Measurements from ENCODE around the gene ROBO1. TPM values are rescaled to one million over a fixed set of nuclear protein-coding genes. Genes with fewer than 3 reads are reported as not detected.
"Not testable (repeated sequence)": the region's sequence is repeated elsewhere in the genome, so short reads cannot be mapped to it uniquely, and the experiment has no call there.

Gene ROBO1
- total RNA-seq, 1 donor from 2014 or later: 0.05 TPM

DNA sequence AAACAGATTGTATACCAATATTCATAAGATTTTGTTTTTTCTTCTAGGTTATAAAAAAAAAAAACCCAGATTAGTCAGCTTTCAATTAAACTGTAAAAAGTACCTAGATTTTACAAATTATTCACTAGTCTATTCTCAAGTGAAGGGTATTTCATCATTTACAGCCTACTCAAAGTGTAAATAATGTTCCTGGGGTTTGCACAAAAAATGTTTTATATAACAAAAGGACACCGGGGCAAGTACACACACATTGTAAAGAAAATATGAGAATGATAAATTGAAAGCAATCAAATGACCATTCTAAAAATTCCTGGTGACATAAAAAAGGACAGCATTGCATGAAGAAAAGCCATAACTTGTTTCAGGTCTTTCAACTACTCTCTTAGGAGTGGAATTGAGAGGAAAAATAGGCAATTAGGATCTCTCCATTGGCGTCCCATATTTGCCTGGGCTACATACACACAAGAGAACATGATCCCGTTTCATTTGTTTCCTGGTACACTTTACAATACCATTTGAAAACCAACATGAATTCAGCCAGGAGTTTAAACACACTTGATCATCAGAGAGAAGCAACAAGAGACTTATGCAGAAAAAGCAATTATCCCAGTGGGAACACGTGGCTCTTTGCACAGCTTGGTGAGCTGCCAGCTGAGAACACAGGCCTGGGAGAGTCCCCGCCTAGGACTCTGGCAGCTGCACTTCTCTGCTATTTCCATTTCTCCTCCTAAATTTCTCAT is 1039.2 kb downstream of the ROBO1 start:
- DNase-seq: no peak
- intact Hi-C loops (cut with micrococcal nuclease): no loop called here
- no peak overlapping the region for H3K27ac Mint-ChIP-seq
- H3K9me3 Mint-ChIP-seq: no peaks in the 10 kb centered on the region
- no peaks in the 10 kb centered on the region for H3K4me1 Mint-ChIP-seq
- H3K36me3 Mint-ChIP-seq (ENCODE audit: low read depth): no peaks in the 10 kb centered on the region
- H3K27me3 Mint-ChIP-seq: no peaks in the 10 kb centered on the region
- H3K4me3 Mint-ChIP-seq: no peak overlapping the region

DNA sequence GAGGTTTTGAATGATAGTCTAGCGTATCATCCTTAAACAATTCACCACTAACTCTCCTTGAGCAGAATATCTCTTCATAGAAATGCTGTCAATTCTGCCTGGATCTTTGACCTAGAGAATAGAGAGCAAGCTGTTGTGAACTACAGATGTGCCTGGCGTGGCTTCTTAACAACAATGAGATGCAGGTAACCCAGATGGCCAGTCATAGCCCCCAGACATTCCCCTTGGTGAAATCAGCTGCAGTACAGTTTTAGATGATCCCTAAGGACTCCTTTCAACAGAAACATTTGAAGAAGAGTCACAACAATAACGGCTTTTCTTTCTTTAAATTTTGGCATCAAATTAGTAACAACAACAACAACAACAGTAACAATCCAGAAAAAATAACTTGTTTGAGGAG is 1041.3 kb downstream of the ROBO1 start:
- DNase-seq: no peak
- H3K4me1 Mint-ChIP-seq: no peaks in the 10 kb centered on the region
- no peaks in the 10 kb centered on the region for H3K36me3 Mint-ChIP-seq (ENCODE audit: low read depth)
- H3K27ac Mint-ChIP-seq: no peak overlapping the region
- intact Hi-C loops (cut with micrococcal nuclease): no loop called here
- H3K27me3 Mint-ChIP-seq: no peaks in the 10 kb centered on the region
- no peaks in the 10 kb centered on the region for H3K9me3 Mint-ChIP-seq
- no peak overlapping the region for H3K4me3 Mint-ChIP-seq

DNA sequence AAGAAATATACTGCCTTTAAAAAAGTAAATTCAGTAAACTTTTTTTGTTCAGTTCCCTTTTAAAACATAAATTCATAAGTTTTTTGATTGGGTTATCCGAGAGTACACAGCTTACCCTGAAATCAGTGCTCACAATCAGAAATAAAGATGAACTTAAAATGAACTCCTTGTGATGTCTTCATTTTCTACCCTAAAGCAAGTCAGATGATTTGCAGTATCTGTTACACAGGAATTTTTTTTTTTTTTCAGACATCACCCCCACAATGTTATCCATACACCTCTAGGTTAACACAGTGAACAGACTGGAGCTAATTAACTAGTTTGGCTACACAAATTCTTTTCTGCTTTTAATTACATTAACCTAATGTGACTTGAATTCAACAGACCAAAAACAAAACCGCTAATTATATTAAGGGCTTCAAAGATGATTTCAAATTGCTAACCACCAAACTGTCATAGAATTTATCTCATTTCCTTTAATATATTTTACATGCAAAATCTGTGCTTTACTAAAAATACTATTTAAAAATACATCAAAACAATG is 1042.0 kb downstream of the ROBO1 start:
- Mint-ChIP-seq H3K4me1 (no peaks in the 10 kb centered on the region), H3K9me3 (no peaks in the 10 kb centered on the region), H3K27ac (no peak overlapping the region), H3K4me3 (no peak overlapping the region), H3K36me3 (ENCODE audit: low read depth) (no peaks in the 10 kb centered on the region), H3K27me3 (no peaks in the 10 kb centered on the region)
- DNase-seq: no peak
- intact Hi-C loops (cut with micrococcal nuclease): no loop called here

DNA sequence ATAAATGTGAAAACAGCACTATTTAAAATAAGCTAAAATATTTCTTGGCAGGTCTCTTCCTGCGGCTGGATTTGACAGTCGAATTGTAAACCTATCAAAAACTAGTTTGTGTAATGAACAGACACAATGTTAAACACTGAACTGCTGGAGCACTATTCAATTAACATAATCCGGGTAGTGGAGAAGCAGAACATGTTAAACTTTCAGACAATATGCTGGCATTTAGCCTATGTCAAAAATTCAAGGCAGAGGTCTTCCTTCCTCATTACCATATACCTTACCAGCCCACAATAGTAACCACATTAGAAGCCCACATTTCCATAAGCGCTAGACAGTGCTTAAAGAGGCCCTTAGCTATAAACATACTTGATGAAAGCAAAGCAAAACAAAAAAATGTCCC is 1042.9 kb downstream of the ROBO1 start:
- H3K4me1 Mint-ChIP-seq: no peaks in the 10 kb centered on the region
- H3K27me3 Mint-ChIP-seq: no peaks in the 10 kb centered on the region
- no peaks in the 10 kb centered on the region for H3K9me3 Mint-ChIP-seq
- no peak overlapping the region for H3K27ac Mint-ChIP-seq
- no peaks in the 10 kb centered on the region for H3K36me3 Mint-ChIP-seq (ENCODE audit: low read depth)
- DNase-seq: no peak
- H3K4me3 Mint-ChIP-seq: no peak overlapping the region
- intact Hi-C loops (cut with micrococcal nuclease): no loop called here

DNA sequence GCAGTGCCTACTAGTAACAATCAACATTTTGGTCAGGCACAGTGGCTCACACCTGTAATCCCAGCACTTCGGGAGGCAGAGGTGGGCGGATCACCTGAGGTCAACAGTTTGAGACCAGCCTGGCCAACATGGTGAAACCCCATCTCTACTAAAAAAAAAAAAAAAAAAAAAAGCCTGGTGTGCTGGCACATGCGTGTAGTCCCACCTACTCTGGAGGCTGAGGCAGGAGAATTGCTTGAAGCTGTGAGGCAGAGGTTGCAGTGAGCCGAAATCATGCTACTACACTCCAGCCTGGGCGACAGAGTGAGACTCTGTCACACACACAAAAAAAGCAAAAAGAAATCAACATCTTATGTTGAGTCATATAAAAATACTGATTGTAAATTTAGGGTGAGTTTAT is 1043.4 kb downstream of the ROBO1 start:
- H3K4me3 Mint-ChIP-seq; H3K4me1 Mint-ChIP-seq; intact Hi-C loops (cut with micrococcal nuclease); H3K36me3 Mint-ChIP-seq (ENCODE audit: low read depth); H3K27ac Mint-ChIP-seq; DNase-seq; H3K27me3 Mint-ChIP-seq; H3K9me3 Mint-ChIP-seq: not testable (repeated sequence)

DNA sequence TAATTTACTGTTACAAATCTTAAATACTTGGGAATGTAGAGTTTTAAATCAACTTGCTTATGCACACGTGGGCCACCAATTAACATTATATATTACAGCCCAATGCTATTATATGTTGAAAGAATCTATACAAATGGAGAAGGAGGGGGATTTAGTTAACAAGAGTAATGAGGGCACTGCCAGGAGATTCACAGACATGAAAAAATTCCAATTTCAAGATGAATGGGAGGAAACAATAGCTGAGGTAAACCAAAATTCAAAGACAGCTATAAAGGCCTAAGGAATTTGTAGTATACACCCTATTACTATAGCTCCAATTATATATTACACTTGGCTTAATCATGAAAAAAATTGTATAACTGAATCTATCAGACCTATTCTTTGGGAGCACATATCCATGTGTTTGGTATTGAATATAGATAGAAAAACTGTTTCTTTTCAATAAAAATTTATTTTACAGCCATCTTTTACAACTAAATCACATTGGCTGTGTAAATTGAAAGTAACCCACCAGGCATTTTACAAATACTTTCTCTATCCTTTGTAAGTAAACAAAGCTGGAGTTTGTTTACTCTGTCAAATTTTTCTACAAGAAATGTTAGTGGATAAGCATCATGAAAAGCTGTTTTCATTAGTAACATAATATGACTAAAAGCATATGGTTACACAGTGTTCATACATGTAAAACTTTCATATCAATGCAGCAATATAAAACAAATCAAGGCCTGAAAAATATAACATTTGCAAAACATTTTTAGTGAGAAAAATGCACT is 1045.8 kb downstream of the ROBO1 start:
- intact Hi-C loops (cut with micrococcal nuclease): no loop called here
- Mint-ChIP-seq H3K4me1 (no peaks in the 10 kb centered on the region), H3K27ac (no peak overlapping the region), H3K9me3 (no peaks in the 10 kb centered on the region), H3K4me3 (no peak overlapping the region), H3K36me3 (ENCODE audit: low read depth) (no peaks in the 10 kb centered on the region), H3K27me3 (no peaks in the 10 kb centered on the region)
- no peak for DNase-seq

DNA sequence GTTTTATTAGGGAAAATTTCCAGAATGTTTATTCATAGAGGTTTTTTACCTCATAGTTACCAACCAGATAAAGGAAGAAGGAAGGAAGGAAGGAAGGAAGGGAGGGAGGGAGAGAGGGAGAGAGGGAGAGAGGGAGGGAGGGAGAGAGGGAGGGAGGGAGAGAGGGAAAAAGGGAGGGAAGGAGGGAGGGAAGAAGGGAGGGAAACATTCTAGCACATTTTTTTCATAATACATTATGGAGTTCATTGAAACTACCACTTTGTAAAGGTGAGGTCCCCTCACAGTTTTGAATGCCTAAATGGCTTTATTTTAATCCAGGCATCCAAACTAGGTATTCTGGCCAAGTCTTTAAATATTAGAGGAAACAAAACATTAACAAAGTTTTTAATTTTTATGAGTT is 1049.1 kb downstream of the ROBO1 start:
- no peaks in the 10 kb centered on the region for H3K27me3 Mint-ChIP-seq
- H3K9me3 Mint-ChIP-seq: no peaks in the 10 kb centered on the region
- H3K4me3 Mint-ChIP-seq: no peak overlapping the region
- no peak for DNase-seq
- no peaks in the 10 kb centered on the region for H3K36me3 Mint-ChIP-seq (ENCODE audit: low read depth)
- no peak overlapping the region for H3K27ac Mint-ChIP-seq
- intact Hi-C loops (cut with micrococcal nuclease): no loop called here
- H3K4me1 Mint-ChIP-seq: no peaks in the 10 kb centered on the region

DNA sequence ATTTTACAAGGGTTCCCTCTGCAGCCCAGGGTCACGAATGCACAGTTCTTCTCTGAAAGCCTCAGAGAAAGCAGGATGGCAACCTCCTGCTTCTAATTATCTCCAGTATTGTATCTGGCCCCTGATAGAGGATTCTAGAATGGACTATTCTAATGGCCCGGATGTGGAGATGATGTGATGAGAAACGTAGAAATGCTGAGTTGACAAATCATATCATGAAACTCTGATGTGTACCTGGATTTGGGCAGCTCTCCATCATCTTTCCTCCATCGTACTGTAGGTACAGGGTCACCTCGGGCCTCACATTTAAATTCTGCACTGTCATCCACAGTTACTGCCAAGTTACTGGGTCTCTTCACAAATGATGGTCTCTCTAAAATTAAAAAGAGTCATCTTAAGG is 1050.8 kb downstream of the ROBO1 start:
- intact Hi-C loops (cut with micrococcal nuclease): no loop called here
- Mint-ChIP-seq H3K27me3 (no peaks in the 10 kb centered on the region), H3K36me3 (ENCODE audit: low read depth) (no peaks in the 10 kb centered on the region), H3K27ac (no peak overlapping the region), H3K9me3 (no peaks in the 10 kb centered on the region), H3K4me3 (no peak overlapping the region), H3K4me1 (no peaks in the 10 kb centered on the region)
- DNase-seq: no peak

DNA sequence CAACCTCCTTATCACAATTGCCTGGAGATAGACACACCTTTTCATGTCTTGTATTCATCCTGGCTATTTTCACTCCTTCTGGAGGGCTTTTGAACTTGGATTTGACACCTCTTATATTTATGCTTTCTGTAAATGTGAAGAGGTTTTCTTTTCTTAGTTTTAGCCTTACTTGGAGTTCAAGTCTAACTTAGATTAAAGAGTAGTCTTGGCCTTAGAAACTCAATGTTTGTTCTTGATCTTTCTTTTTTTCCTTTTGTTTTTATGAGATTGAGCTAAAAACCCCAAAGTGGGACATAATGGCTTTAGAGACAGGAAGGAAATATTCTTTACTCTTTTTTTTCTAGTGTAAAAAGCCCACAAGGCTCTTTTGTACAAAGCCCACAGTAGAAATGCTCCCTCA is 1054.9 kb downstream of the ROBO1 start:
- H3K4me1 Mint-ChIP-seq: no peaks in the 10 kb centered on the region
- no peak for DNase-seq
- no peaks in the 10 kb centered on the region for H3K27me3 Mint-ChIP-seq
- no peaks in the 10 kb centered on the region for H3K36me3 Mint-ChIP-seq (ENCODE audit: low read depth)
- no peak overlapping the region for H3K4me3 Mint-ChIP-seq
- H3K27ac Mint-ChIP-seq: no peak overlapping the region
- H3K9me3 Mint-ChIP-seq: no peaks in the 10 kb centered on the region
- intact Hi-C loops (cut with micrococcal nuclease): no loop called here

DNA sequence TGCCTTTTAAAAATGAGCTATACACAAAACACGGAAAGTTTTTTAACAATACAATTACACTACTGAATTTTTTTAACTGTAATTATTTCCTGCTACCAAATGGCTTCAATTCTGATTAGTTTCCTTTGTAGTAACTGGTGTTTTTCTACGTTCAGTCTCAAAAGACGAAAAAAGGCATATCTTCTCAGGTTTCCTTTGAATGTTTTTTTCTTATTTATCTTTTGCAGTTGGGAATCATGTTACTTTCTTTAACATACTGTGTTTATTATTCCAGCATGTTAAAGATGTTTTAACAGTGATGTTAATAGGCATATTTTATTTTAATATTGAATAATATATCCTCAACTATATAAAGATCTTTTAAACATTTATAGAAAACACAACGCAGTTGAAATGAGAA is 1055.5 kb downstream of the ROBO1 start:
- no peak overlapping the region for H3K4me3 Mint-ChIP-seq
- intact Hi-C loops (cut with micrococcal nuclease): no loop called here
- no peak for DNase-seq
- no peaks in the 10 kb centered on the region for H3K36me3 Mint-ChIP-seq (ENCODE audit: low read depth)
- no peaks in the 10 kb centered on the region for H3K27me3 Mint-ChIP-seq
- H3K9me3 Mint-ChIP-seq: no peaks in the 10 kb centered on the region
- H3K4me1 Mint-ChIP-seq: no peaks in the 10 kb centered on the region
- H3K27ac Mint-ChIP-seq: no peak overlapping the region

DNA sequence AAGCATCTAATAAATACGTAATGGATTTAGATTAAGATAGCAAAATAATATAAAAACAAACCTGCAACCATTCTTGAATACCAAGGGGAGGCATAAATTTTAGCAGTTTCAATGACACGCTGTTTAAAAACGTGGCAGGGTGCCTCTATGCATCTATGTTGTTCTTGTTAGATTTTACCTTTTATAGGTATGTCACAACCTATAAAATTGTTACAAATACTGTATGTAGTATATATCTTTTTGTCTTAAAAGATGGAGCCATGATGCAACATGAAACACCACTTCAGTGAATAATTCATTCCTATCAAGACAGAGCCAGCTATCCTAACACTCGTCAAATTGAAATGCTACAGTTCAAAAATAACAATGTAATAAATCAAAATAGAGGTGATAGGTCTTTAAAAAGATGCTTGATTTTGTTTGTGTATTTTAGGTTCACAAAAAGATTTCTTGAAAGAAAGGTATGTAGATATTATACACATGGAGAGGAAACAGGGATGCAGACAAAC is 1059.2 kb downstream of the ROBO1 start:
- H3K27me3 Mint-ChIP-seq: no peaks in the 10 kb centered on the region
- no peak for DNase-seq
- intact Hi-C loops (cut with micrococcal nuclease): no loop called here
- H3K4me1 Mint-ChIP-seq: no peaks in the 10 kb centered on the region
- no peaks in the 10 kb centered on the region for H3K36me3 Mint-ChIP-seq (ENCODE audit: low read depth)
- H3K27ac Mint-ChIP-seq: no peak overlapping the region
- H3K4me3 Mint-ChIP-seq: no peak overlapping the region
- no peaks in the 10 kb centered on the region for H3K9me3 Mint-ChIP-seq

DNA sequence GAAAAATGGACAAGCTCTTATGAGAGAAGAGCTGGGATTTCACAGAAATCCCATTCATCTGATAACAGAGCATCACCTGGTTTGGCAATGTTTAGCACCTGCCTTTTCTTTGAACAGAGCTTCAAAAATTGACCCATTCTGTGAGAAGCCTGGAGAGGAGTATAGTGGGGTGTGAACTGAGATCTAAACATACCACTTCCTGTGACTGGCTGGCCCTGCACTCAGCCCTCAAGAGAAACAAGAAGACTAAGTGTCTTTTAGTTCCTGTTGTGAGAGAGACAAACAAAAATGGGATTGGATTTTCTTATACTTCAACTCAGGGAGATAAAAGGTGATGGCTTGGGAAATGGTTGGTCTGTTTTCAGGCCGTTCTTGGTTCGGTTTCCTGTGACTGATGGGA is 1060.2 kb downstream of the ROBO1 start:
- Mint-ChIP-seq H3K27me3 (no peaks in the 10 kb centered on the region), H3K4me1 (no peaks in the 10 kb centered on the region), H3K36me3 (ENCODE audit: low read depth) (no peaks in the 10 kb centered on the region), H3K27ac (no peak overlapping the region), H3K9me3 (no peaks in the 10 kb centered on the region), H3K4me3 (no peak overlapping the region)
- DNase-seq: no peak
- intact Hi-C loops (cut with micrococcal nuclease): no loop called here

DNA sequence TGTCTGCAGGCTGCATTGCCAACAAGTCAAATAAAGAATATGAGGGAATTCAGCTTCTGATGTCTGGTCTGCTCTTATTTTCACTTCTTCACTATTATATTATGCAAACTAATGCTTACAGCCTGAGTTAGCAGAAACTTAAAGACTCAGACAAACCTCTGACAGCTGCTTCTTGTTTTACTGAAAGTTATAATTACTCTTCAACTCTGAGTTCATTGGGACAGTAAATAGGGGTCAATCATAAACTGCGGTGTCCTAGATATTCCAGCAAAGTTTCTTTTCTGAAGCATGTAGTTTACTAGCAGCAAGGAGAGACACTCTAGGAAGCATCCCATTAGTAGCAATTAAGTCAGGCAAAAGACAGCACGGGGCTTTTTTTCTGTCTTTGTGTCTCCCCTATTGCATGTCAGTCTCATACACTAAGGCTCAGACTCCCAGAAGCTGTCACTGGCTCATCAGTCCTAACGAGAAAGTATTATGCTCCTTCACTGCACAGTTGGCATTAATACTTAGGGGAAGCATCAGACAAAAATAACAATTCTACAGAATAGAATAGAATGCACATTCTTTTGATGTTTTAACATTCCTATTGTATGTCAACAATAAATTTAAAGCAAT is 1060.8 kb downstream of the ROBO1 start:
- Mint-ChIP-seq H3K27ac (no peak overlapping the region), H3K9me3 (no peaks in the 10 kb centered on the region), H3K27me3 (no peaks in the 10 kb centered on the region), H3K4me3 (no peak overlapping the region), H3K4me1 (no peaks in the 10 kb centered on the region), H3K36me3 (ENCODE audit: low read depth) (no peaks in the 10 kb centered on the region)
- intact Hi-C loops (cut with micrococcal nuclease): no loop called here
- no peak for DNase-seq

DNA sequence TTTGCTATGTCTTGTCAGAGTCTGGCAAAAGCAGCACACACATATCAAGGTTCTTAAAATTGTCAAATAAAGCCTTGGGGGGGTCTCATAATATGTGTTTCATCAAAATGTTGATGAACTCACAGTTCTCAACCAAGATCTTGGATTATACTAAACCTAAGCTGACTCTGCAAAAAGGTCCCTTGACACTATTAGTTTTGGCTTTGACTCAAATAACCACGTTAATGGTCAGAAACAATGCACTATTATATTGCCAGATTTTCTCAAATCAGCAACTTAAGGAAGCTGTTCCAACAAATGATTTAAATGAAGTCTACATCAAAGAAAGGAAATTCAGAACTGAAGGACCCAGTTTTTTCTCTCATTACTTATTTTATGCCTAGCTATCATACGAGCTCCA is 1063.9 kb downstream of the ROBO1 start:
- no peak overlapping the region for H3K27ac Mint-ChIP-seq
- no peak for DNase-seq
- H3K9me3 Mint-ChIP-seq: no peaks in the 10 kb centered on the region
- H3K4me1 Mint-ChIP-seq: no peaks in the 10 kb centered on the region
- intact Hi-C loops (cut with micrococcal nuclease): no loop called here
- H3K27me3 Mint-ChIP-seq: no peaks in the 10 kb centered on the region
- H3K4me3 Mint-ChIP-seq: no peak overlapping the region
- no peaks in the 10 kb centered on the region for H3K36me3 Mint-ChIP-seq (ENCODE audit: low read depth)
